MM.1S (cell line): ENCODE data around the gene MAP2K6.

Experiments used
- EZH2 ChIP-seq: fragments of 300-600 bp; sonication (generic); optimal IDR thresholded peaks from 2 replicates; pipeline ENCODE3; 2017; ENCODE audit warnings: low read depth, mild to moderate bottlenecking, antibody characterized with exemption, low read length, mixed read lengths
- TF ChIP-seq, protein P1 (sequence below): fragments of 300-600 bp; sonication (generic); IDR thresholded peaks from 2 replicates; pipeline ENCODE4 v1.5.1; 2016; ENCODE audit warnings: antibody characterized with exemption, low read length, mixed read lengths

DNA sequence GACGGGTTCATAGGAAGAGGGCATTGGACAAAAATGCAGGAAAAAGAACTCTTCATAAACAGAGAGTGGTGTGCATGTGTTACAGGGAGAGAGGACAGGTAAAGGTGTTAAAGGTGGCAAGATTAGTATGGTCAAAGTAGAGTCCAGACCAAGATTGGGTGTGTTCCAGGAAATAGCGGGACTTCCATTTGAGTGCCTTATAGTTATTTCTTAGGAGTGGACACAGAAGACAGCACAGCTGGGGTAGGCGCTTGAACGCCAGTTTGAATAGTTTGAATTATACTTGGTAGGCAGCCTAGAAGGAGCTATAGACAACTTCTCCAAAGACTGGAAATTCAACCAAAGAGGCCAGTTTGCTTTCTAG lies 63.4 kb downstream of the MAP2K6 start:
- TF ChIP-seq, protein P1, sequence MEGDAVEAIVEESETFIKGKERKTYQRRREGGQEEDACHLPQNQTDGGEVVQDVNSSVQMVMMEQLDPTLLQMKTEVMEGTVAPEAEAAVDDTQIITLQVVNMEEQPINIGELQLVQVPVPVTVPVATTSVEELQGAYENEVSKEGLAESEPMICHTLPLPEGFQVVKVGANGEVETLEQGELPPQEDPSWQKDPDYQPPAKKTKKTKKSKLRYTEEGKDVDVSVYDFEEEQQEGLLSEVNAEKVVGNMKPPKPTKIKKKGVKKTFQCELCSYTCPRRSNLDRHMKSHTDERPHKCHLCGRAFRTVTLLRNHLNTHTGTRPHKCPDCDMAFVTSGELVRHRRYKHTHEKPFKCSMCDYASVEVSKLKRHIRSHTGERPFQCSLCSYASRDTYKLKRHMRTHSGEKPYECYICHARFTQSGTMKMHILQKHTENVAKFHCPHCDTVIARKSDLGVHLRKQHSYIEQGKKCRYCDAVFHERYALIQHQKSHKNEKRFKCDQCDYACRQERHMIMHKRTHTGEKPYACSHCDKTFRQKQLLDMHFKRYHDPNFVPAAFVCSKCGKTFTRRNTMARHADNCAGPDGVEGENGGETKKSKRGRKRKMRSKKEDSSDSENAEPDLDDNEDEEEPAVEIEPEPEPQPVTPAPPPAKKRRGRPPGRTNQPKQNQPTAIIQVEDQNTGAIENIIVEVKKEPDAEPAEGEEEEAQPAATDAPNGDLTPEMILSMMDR: no peak
- no peak for TF ChIP-seq EZH2
